H9 (cell line): ENCODE measurements around the gene CKS2. TPM values are rescaled to one million over a fixed set of nuclear protein-coding genes. Genes with fewer than 3 reads are reported as not detected.

Experiments used
- DNase-seq: peaks from one replicate; pipeline ENCODE4 v3.0.0-alpha.2; 2017
- H2AFZ ChIP-seq: one replicate; pipeline ENCODE4 v1.6.1; 2013; ENCODE audit warnings: mild to moderate bottlenecking, low read length, control low read depth, moderate library complexity
- H2AK5ac ChIP-seq: 2 replicates; pipeline ENCODE4 v1.6.1; 2013; ENCODE audit warnings: low read length, control low read depth, mixed read lengths; ENCODE audit not compliant: insufficient read length
- H2BK120ac ChIP-seq: one replicate; pipeline ENCODE4 v1.6.1; 2013; ENCODE audit warnings: low read depth, mild to moderate bottlenecking, low read length, control low read depth, inconsistent platforms; ENCODE audit not compliant: poor library complexity, severe bottlenecking
- H2BK12ac ChIP-seq: 2 replicates; pipeline ENCODE4 v1.6.1; 2013; ENCODE audit warnings: low read length, control low read depth, mixed read lengths, low read depth; ENCODE audit not compliant: insufficient read length
- H2BK15ac ChIP-seq: 2 replicates; pipeline ENCODE4 v1.6.1; 2013; ENCODE audit warnings: low read depth, low read length, control low read depth
- H2BK20ac ChIP-seq: one replicate; pipeline ENCODE4 v1.6.1; 2013; ENCODE audit warnings: low read depth, mild to moderate bottlenecking, low read length, control low read depth, inconsistent platforms; ENCODE audit not compliant: poor library complexity, severe bottlenecking
- H2BK5ac ChIP-seq: 2 replicates; pipeline ENCODE4 v1.6.1; 2013; ENCODE audit warnings: low read length, control low read depth, mixed read lengths; ENCODE audit not compliant: insufficient read length
- H3K14ac ChIP-seq: 2 replicates; pipeline ENCODE4 v1.6.1; 2013; ENCODE audit warnings: low read length, control low read depth; ENCODE audit not compliant: insufficient read depth
- H3K18ac ChIP-seq: 2 replicates; pipeline ENCODE4 v1.6.1; 2013; ENCODE audit warnings: low read depth, mild to moderate bottlenecking, mixed read lengths, low read length, control low read depth; ENCODE audit not compliant: insufficient read length
- H3K23ac ChIP-seq: 2 replicates; pipeline ENCODE4 v1.6.1; 2013; ENCODE audit warnings: low read length, control low read depth, mixed read lengths, low read depth; ENCODE audit not compliant: insufficient read length
- H3K23me2 ChIP-seq: 2 replicates; pipeline ENCODE4 v1.6.1; 2013; ENCODE audit warnings: low read depth, mild to moderate bottlenecking, mixed read lengths, low read length, control low read depth; ENCODE audit not compliant: insufficient read length, poor library complexity, severe bottlenecking
- H3K27ac ChIP-seq: 2 replicates; pipeline ENCODE4 v1.5.1; 2013; ENCODE audit warnings: low read length, control low read depth, mixed read lengths, low read depth; ENCODE audit not compliant: insufficient read length
- H3K27me3 ChIP-seq: 2 replicates; pipeline ENCODE4 v1.6.1; 2013; ENCODE audit warnings: low read length, control low read depth, inconsistent platforms; ENCODE audit not compliant: insufficient read depth
- H3K4ac ChIP-seq: 2 replicates; pipeline ENCODE4 v1.6.1; 2013; ENCODE audit warnings: low read depth, mild to moderate bottlenecking, control low read depth, inconsistent platforms, low read length, moderate library complexity
- H3K4me1 ChIP-seq: 2 replicates; pipeline ENCODE4 v1.6.1; 2013; ENCODE audit warnings: low read length, control low read depth, inconsistent platforms; ENCODE audit not compliant: insufficient read depth
- H3K4me2 ChIP-seq: 2 replicates; pipeline ENCODE4 v1.6.1; 2013; ENCODE audit warnings: low read length, control low read depth, mixed read lengths; ENCODE audit not compliant: insufficient read length, insufficient read depth
- H3K56ac ChIP-seq: 2 replicates; pipeline ENCODE4 v1.6.1; 2013; ENCODE audit warnings: low read depth, mild to moderate bottlenecking, mixed read lengths, low read length, control low read depth; ENCODE audit not compliant: insufficient read length
- H3K79me1 ChIP-seq: 2 replicates; pipeline ENCODE4 v1.6.1; 2013; ENCODE audit warnings: low read depth, mild to moderate bottlenecking, moderate library complexity, low read length, control low read depth, inconsistent platforms; ENCODE audit not compliant: insufficient read depth, poor library complexity, severe bottlenecking
- H3K79me2 ChIP-seq: 2 replicates; pipeline ENCODE4 v1.6.1; 2013; ENCODE audit warnings: low read length, control low read depth, inconsistent platforms; ENCODE audit not compliant: insufficient read depth
- H3K9ac ChIP-seq: 2 replicates; pipeline ENCODE4 v1.6.1; 2013; ENCODE audit warnings: low read length, control low read depth, mixed read lengths; ENCODE audit not compliant: insufficient read length; ENCODE audit errors: extremely low read depth
- H3K9me3 ChIP-seq: one replicate; pipeline ENCODE4 v1.6.1; 2013; ENCODE audit warnings: low read depth, low read length, inconsistent platforms; ENCODE audit not compliant: control insufficient read depth
- H3T11ph ChIP-seq: one replicate; pipeline ENCODE4 v1.6.1; 2013; ENCODE audit warnings: mild to moderate bottlenecking, low read length, control low read depth, inconsistent platforms
- H4K20me1 ChIP-seq: one replicate; pipeline ENCODE4 v1.6.1; 2013; ENCODE audit not compliant: control insufficient read depth, insufficient read length, insufficient read depth
- H4K5ac ChIP-seq: 2 replicates; pipeline ENCODE4 v1.6.1; 2013; ENCODE audit warnings: low read depth, mild to moderate bottlenecking, mixed read lengths, low read length, control low read depth; ENCODE audit not compliant: insufficient read length
- H4K8ac ChIP-seq: replicated peaks from 2 replicates; pipeline ENCODE4 v1.6.1; 2013; ENCODE audit warnings: low read length, control low read depth, mixed read lengths, low read depth; ENCODE audit not compliant: insufficient read length
- H4K91ac ChIP-seq: 2 replicates; pipeline ENCODE4 v1.6.1; 2013; ENCODE audit warnings: low read depth, mild to moderate bottlenecking, moderate library complexity, mixed read lengths, low read length, control low read depth; ENCODE audit not compliant: insufficient read length
- H3K27ac Mint-ChIP-seq, 3 experiments: 2 replicates in 2 of 3; 3 replicates in 1 of 3; pipeline ENCODE4 v1.8.0; 2020 to 2021; ENCODE audit warnings: mixed read lengths in 3 of 3, mild to moderate bottlenecking in 1 of 3, moderate library complexity in 1 of 3
- H3K27me3 Mint-ChIP-seq: 2 replicates; pipeline ENCODE4 v1.8.0; 2021; ENCODE audit warnings: low read depth, mild to moderate bottlenecking, moderate library complexity, mixed read lengths
- H3K36me3 Mint-ChIP-seq, 3 experiments: 2 replicates in 2 of 3; 3 replicates in 1 of 3; pipeline ENCODE4 v1.8.0; 2020 to 2021; ENCODE audit warnings: low read depth in 3 of 3, mixed read lengths in 3 of 3; ENCODE audit not compliant: insufficient read depth in 1 of 3
- H3K4me1 Mint-ChIP-seq, 2 experiments: 2 replicates each; pipeline ENCODE4 v1.8.0; 2020; ENCODE audit warnings: mixed read lengths in 2 of 2
- H3K4me3 Mint-ChIP-seq, 2 experiments: 2 replicates in 1 of 2; 3 replicates in 1 of 2; pipeline ENCODE4 v1.8.0; 2020 to 2021; ENCODE audit warnings: mild to moderate bottlenecking in 2 of 2, mixed read lengths in 2 of 2, moderate library complexity in 1 of 2
- H3K9me3 Mint-ChIP-seq, 2 experiments: 2 replicates in 1 of 2; 3 replicates in 1 of 2; pipeline ENCODE4 v1.8.0; 2020; ENCODE audit warnings: mild to moderate bottlenecking in 2 of 2, mixed read lengths in 2 of 2, moderate library complexity in 1 of 2
- WGBS: extraction: QIAGEN DNeasy Blood & Tissue Kit; methylation state at CpG from one replicate; pipeline ENCODE4 v1.1.7; 2013; ENCODE audit warnings: missing lambda C conversion rate, low lambda C conversion rate, mixed read lengths; ENCODE audit not compliant: insufficient read length; ENCODE audit errors: extremely low coverage; 5-methylcytosine and 5-hydroxymethylcytosine counted together
- total RNA-seq: library from RNA; stranded (reverse); gene quantifications from 2 replicates; pipeline ENCODE4 v1.2.1, GENCODE V29; 2021
- TF ChIP-seq, protein P1 (sequence below): fragments of 200-600 bp; sonication (generic); conservative IDR thresholded peaks from 3 replicates; pipeline ENCODE4 v1.8.0; 2021; ENCODE audit warnings: antibody characterized with exemption, mild to moderate bottlenecking

Gene CKS2
- total RNA-seq, 1 experiment from 2014 or later, result 211 TPM

DNA sequence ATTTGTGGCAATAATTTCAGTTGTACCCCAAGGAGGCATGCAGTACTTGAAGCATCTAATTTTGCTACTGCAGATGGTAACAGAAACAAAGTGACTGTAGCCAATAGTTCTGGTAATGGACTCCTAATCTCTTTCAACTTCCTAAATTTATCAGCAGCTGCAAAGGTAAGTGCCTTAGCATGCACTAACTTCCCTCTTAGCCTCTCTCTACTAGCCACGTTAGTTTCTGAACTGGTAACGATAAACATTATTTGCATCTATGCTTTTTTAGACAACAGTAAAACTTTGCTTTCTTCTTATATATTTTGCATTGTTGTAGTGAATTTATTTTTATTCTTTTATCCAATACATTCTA, 6.2 kb upstream of the CKS2 start:
- peaks cover 0 to 2% of the 10 kb centered on the region in 2 experiments; a peak in 2 of 5 replicates for H3K9me3 Mint-ChIP-seq
- no peak for DNase-seq
- Histone ChIP-seq H2BK20ac (no peak overlapping the region), H3K23ac (no peak overlapping the region), H4K20me1 (no peaks in the 10 kb centered on the region), H2BK5ac (no peak overlapping the region), H3K56ac (no peak overlapping the region), H3K79me2 (no peaks in the 10 kb centered on the region), H3K4me2 (no peak overlapping the region), H3K23me2 (no peaks in the 10 kb centered on the region), H3K9ac (no peak overlapping the region), H3K79me1 (no peaks in the 10 kb centered on the region), H3K4me1 (no peaks in the 10 kb centered on the region), H2BK12ac (no peak overlapping the region), H2BK15ac (no peak overlapping the region), H3K27ac (no peak overlapping the region), H3K27me3 (no peaks in the 10 kb centered on the region), H2AK5ac (no peak overlapping the region), H3K14ac (no peak overlapping the region), H3K4ac (no peak overlapping the region), H4K8ac (no peak overlapping the region), H4K5ac (no peak overlapping the region), H3K18ac (no peak overlapping the region), H3T11ph (no peak overlapping the region), H3K9me3 (peaks cover 5% of the 10 kb centered on the region), H4K91ac (no peak overlapping the region), H2AFZ (no peak overlapping the region), H2BK120ac (no peak overlapping the region)
- no peaks in the 10 kb centered on the region for H3K27me3 Mint-ChIP-seq
- TF ChIP-seq, protein P1, sequence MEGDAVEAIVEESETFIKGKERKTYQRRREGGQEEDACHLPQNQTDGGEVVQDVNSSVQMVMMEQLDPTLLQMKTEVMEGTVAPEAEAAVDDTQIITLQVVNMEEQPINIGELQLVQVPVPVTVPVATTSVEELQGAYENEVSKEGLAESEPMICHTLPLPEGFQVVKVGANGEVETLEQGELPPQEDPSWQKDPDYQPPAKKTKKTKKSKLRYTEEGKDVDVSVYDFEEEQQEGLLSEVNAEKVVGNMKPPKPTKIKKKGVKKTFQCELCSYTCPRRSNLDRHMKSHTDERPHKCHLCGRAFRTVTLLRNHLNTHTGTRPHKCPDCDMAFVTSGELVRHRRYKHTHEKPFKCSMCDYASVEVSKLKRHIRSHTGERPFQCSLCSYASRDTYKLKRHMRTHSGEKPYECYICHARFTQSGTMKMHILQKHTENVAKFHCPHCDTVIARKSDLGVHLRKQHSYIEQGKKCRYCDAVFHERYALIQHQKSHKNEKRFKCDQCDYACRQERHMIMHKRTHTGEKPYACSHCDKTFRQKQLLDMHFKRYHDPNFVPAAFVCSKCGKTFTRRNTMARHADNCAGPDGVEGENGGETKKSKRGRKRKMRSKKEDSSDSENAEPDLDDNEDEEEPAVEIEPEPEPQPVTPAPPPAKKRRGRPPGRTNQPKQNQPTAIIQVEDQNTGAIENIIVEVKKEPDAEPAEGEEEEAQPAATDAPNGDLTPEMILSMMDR, result no peak
- WGBS, result no CpG with 5 or more reads among the region's 2 CpGs
- H3K27ac Mint-ChIP-seq, result no peak overlapping the region
- H3K4me1 Mint-ChIP-seq, result peaks cover 5 to 7% of the 10 kb centered on the region in 2 experiments
- H3K36me3 Mint-ChIP-seq, result peaks cover 2 to 16% (median 4%) of the 10 kb centered on the region in 3 experiments; a peak in 5 of 7 replicates
- H3K4me3 Mint-ChIP-seq, result no peak overlapping the region
